ENCODE measurements around the gene GBP1. TPM values are rescaled to one million over a fixed set of nuclear protein-coding genes. Genes with fewer than 3 reads are reported as not detected.
"Not testable (repeated sequence)": the region's sequence is repeated elsewhere in the genome, so short reads cannot be mapped to it uniquely, and the experiment has no call there.

Gene GBP1
- total RNA-seq, 1 donor: 16.7 TPM

DNA sequence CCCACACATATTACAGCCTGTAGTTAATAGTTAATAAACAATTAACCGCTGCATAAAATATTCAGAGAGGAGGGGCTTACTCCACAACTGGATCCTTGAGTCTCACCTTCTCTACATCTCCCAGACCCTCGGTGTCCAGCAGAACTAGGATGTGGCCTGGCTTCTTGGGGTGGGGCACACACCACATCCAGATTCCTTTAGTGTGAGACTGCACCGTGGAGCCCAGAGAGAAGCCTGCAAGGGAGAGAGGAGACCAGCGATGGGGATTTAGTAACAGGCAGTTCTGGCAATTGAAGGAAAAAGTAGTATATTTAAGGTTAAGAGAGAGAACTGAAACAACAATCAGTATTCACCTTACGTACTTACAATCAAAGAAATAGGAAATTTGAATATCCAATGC, 4.9 kb downstream of the GBP1 start:
- TF ChIP-seq, protein P1, sequence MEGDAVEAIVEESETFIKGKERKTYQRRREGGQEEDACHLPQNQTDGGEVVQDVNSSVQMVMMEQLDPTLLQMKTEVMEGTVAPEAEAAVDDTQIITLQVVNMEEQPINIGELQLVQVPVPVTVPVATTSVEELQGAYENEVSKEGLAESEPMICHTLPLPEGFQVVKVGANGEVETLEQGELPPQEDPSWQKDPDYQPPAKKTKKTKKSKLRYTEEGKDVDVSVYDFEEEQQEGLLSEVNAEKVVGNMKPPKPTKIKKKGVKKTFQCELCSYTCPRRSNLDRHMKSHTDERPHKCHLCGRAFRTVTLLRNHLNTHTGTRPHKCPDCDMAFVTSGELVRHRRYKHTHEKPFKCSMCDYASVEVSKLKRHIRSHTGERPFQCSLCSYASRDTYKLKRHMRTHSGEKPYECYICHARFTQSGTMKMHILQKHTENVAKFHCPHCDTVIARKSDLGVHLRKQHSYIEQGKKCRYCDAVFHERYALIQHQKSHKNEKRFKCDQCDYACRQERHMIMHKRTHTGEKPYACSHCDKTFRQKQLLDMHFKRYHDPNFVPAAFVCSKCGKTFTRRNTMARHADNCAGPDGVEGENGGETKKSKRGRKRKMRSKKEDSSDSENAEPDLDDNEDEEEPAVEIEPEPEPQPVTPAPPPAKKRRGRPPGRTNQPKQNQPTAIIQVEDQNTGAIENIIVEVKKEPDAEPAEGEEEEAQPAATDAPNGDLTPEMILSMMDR (IDR thresholded peaks at IDR 0.05; ENCODE audit: insufficient read depth, low read length): no peak
- no peak for DNase-seq (ENCODE audit: low read depth)
- H3K4me3 ChIP-seq (ENCODE audit: low read depth, low read length): no peak overlapping the region

DNA sequence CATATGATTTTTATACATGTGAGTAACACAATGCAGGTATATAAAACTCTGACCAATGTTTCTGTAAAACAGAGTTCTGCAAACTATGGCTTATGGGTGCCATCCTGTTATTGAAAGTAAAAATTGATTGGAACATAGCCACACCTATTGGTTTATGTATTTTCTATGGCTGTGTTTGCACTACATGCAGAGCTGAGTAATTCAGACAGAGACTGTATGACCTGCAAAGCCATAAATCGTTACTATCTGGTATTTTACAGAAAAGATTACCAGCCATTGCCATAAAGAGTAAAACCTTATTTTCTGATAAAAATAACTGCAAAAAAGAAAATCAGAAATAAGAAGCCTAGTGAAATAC, 13.1 kb downstream of the GBP1 start:
- no peak overlapping the region for H3K4me3 ChIP-seq (ENCODE audit: low read depth, low read length)
- TF ChIP-seq, protein P1 (IDR thresholded peaks at IDR 0.05; ENCODE audit: insufficient read depth, low read length): no peak
- no peak for DNase-seq (ENCODE audit: low read depth)

DNA sequence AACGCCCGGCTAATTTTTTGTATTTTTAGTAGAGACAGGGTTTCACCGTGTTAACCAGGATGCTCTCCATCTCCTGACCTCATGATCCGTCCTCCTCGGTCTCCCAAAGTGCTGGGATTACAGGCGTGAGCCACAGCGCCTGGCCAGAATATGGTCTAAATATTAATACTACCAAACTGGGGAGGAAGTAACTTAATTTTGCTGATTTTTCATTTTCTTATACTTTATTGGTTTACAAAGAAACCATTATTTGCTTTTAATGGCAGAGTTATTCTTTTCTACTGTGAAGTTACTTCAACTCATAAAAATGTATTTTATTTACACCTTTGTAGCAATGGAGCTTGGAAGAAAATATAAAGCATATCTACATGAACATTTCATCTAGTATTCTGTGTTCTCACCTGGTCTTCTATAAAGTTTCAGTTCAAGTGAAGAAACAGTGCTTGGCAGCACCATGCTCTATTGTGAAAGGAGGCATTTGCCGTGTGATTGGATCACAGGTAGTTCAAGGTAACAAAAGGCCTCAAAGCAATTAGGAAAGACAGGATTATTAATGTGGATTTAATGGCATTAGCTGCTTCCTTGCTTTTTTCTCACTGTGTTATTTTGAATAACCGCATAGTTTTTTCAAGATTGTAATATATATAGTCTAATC, 13.6 kb downstream of the GBP1 start:
- TF ChIP-seq, protein P1 (IDR thresholded peaks at IDR 0.05; ENCODE audit: insufficient read depth, low read length): no peak
- no peak overlapping the region for H3K4me3 ChIP-seq (ENCODE audit: low read depth, low read length)
- DNase-seq (ENCODE audit: low read depth): no peak

- H3K4me3 ChIP-seq (ENCODE audit: low read depth, low read length): no peak overlapping the region
- TF ChIP-seq, protein P1 (IDR thresholded peaks at IDR 0.05; ENCODE audit: insufficient read depth, low read length): no peak
- DNase-seq (ENCODE audit: low read depth): no peak
Measured at GRCh38 chr1:89050649-89051033, 14.4 kb downstream of the GBP1 start.

DNA sequence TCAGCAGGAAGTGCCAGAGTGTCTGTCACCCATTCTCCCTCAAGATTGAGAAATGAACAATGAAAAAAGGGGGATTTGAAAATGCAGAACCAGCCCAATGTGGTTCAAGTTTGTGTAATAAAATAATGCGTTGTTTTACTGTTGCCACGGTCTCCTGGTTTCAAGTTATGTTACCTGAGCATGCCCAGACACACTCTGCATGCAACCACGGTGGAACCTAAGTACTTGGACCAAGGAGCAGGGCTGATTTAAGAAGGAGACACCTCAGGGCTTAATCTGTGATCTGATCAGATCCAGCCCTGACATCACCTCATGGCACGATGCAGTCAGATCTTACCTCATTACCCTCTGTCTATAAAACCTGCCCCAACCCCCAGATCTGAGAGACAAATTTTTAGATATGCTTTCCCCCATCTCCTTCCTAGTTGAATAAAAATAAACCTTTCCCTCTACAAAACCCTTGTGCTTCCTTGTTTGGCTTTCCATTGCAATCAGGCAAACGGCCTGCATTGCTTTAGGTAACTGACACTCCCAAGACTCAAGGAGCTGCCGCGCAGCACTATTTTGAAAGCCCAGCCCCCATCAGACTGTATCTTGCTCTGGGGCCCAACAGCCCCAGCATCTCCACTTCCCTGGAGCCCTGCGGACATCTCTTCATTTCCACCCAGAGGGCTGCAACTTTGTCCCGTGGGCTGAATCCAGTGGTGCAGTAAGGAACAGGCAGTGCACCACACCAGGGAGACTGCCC, 14.9 kb downstream of the GBP1 start:
- not testable (repeated sequence) for H3K4me3 ChIP-seq (ENCODE audit: low read depth, low read length); DNase-seq (ENCODE audit: low read depth)

DNA sequence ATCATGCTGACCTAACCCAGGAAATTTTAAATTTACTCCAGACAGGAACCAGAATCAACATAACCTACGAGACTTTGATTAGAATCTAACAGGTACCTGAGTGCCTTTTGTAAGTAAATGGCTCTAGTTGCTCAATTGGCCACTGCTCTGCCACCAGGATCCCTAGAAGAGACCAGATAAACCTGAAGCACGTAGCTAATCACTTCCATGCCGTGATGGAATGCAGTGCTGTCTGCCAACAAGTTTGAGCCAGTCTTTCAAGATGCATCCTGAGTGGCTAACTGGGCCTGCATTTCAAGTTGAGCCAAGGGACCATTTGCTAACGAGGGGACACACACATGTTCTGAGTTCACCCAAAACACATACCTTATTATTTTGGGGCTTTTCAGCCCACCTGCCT, 15.8 kb downstream of the GBP1 start:
- DNase-seq (ENCODE audit: low read depth); H3K4me3 ChIP-seq (ENCODE audit: low read depth, low read length): not testable (repeated sequence)

DNA sequence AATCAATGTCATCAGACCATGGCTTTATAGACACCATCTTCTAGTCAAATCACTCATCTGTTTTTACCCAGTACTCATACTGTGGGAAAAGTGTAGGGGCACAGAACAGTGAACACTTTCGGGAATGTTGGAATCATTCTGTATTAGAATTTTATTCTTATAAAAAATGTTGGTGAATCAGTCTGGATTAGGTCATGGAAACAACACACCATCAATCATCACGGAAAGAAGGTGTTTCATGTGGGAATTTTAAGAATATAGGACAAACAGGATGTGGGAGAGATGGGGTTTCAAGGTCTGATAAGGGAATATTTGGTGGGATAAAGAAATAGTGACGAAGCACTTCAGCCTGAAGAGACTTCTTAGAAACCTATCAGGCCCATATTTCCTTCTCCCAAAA, 17.3 kb downstream of the GBP1 start:
- DNase-seq (ENCODE audit: low read depth): peak; percentile 71
- TF ChIP-seq, protein P1 (IDR thresholded peaks at IDR 0.05; ENCODE audit: insufficient read depth, low read length): no peak
- no peak overlapping the region for H3K4me3 ChIP-seq (ENCODE audit: low read depth, low read length)

GRCh38 chr1:89046318-89047183, 18.5 kb downstream of the GBP1 start:
- DNase-seq (ENCODE audit: low read depth): peak; percentile 8
- not testable (repeated sequence) for H3K4me3 ChIP-seq (ENCODE audit: low read depth, low read length)
